HepG2 (cell line): ENCODE data around the gene TNFAIP3. TPM values are rescaled to one million over a fixed set of nuclear protein-coding genes. Genes with fewer than 3 reads are reported as not detected.

Experiments used
- CCDC6 ChIP-seq: sonication (generic); formaldehyde crosslinking; IDR thresholded peaks from 2 replicates; pipeline ENCODE4 v1.8.1; 2022; ENCODE audit warnings: mild to moderate bottlenecking, missing genetic modification reagents, moderate library complexity
- KLF11 ChIP-seq: IDR thresholded peaks from 2 replicates; pipeline ENCODE4 v1.6.1; 2016; ENCODE audit warnings: missing compliant biosample characterization
- PAX8 ChIP-seq: sonication (generic); formaldehyde crosslinking; IDR thresholded peaks from 2 replicates; pipeline ENCODE4 v1.8.0; 2022; ENCODE audit warnings: mild to moderate bottlenecking, missing genetic modification reagents, borderline replicate concordance
- RBM39 ChIP-seq: fragments of 200-400 bp; formaldehyde crosslinking; IDR thresholded peaks from one replicate; pipeline ENCODE4 v1.6.1; 2018; ENCODE audit warnings: antibody characterized with exemption, mild to moderate bottlenecking, low read depth, low read length; ENCODE audit not compliant: poor library complexity, severe bottlenecking
- XBP1 ChIP-seq: sonication (generic); formaldehyde crosslinking; IDR thresholded peaks from 2 replicates; pipeline ENCODE4 v1.5.0; 2020; ENCODE audit warnings: missing genetic modification reagents
- ZNF136 ChIP-seq: sonication (generic); formaldehyde crosslinking; IDR thresholded peaks from 2 replicates; pipeline ENCODE4 v1.8.1; 2022; ENCODE audit warnings: low read depth, mild to moderate bottlenecking, moderate library complexity, missing genetic modification reagents
- ZNF570 ChIP-seq: sonication (generic); formaldehyde crosslinking; IDR thresholded peaks from 2 replicates; pipeline ENCODE4 v1.4.0; 2020; ENCODE audit warnings: mild to moderate bottlenecking, missing genetic modification reagents, borderline replicate concordance
- ZNF7 ChIP-seq: IDR thresholded peaks from 2 replicates; pipeline ENCODE4 v1.6.1; 2016; ENCODE audit warnings: missing biosample characterization, missing genetic modification reagents
- ZSCAN9 ChIP-seq: IDR thresholded peaks from 2 replicates; pipeline ENCODE4 v1.6.1; 2016; ENCODE audit warnings: borderline replicate concordance
- polyA plus RNA-seq, 8 experiments: library from polyadenylated mRNA; depleted of rRNA in 3 of 8; stranded (reverse) in 7 of 8; unstranded in 1 of 8; fragments of >200 nt; fragmentation: Illumina TruSeq in 4 of 8; extraction: Trizol in 4 of 8; gene quantifications; 2 replicates each; pipeline versions ENCODE4 v1.2.1 to v1.2.3, GENCODE V29; 2011 to 2016; ENCODE audit warnings: low read depth in 4 of 8, missing spikeins in 1 of 8, mixed read lengths in 1 of 8; ENCODE audit not compliant: insufficient read depth in 1 of 8
- total RNA-seq, 5 experiments: library from RNA; depleted of rRNA; stranded (reverse); fragments of >200 nt; fragmentation: Illumina TruSeq; extraction: Trizol; gene quantifications; 2 replicates each; pipeline ENCODE4 v1.2.3, GENCODE V29; 2016; ENCODE audit warnings: low read depth in 1 of 5
- TF ChIP-seq, protein P1 (sequence below): sonication (generic); formaldehyde crosslinking; IDR thresholded peaks from 2 replicates; pipeline ENCODE4 v1.5.1; 2020; ENCODE audit warnings: missing genetic modification reagents, mild to moderate bottlenecking, borderline replicate concordance
- TF ChIP-seq, protein P2 (sequence below): sonication (generic); formaldehyde crosslinking; IDR thresholded peaks from 2 replicates; pipeline ENCODE4 v1.5.1; 2020; ENCODE audit warnings: mild to moderate bottlenecking, missing genetic modification reagents, borderline replicate concordance
- TF ChIP-seq, protein P3 (sequence below): sonication (generic); formaldehyde crosslinking; IDR thresholded peaks from 2 replicates; pipeline ENCODE4 v1.4.0; 2020; ENCODE audit warnings: mild to moderate bottlenecking, missing genetic modification reagents, borderline replicate concordance
- TF ChIP-seq, protein P4 (sequence below): sonication (generic); formaldehyde crosslinking; IDR thresholded peaks from 2 replicates; pipeline ENCODE4 v1.4.0; 2020; ENCODE audit warnings: missing genetic modification reagents
- TF ChIP-seq, protein P5 (sequence below): sonication (generic); formaldehyde crosslinking; IDR thresholded peaks from 2 replicates; pipeline ENCODE4 v1.5.0; 2020; ENCODE audit warnings: mild to moderate bottlenecking, missing genetic modification reagents

TNFAIP3 gene
- total and polyA plus RNA-seq, 2 of the 13 experiments (the other 11 are each of a cell fraction or from before 2014, with no cell fraction given), result 28.2 to 47.1 TPM

DNA sequence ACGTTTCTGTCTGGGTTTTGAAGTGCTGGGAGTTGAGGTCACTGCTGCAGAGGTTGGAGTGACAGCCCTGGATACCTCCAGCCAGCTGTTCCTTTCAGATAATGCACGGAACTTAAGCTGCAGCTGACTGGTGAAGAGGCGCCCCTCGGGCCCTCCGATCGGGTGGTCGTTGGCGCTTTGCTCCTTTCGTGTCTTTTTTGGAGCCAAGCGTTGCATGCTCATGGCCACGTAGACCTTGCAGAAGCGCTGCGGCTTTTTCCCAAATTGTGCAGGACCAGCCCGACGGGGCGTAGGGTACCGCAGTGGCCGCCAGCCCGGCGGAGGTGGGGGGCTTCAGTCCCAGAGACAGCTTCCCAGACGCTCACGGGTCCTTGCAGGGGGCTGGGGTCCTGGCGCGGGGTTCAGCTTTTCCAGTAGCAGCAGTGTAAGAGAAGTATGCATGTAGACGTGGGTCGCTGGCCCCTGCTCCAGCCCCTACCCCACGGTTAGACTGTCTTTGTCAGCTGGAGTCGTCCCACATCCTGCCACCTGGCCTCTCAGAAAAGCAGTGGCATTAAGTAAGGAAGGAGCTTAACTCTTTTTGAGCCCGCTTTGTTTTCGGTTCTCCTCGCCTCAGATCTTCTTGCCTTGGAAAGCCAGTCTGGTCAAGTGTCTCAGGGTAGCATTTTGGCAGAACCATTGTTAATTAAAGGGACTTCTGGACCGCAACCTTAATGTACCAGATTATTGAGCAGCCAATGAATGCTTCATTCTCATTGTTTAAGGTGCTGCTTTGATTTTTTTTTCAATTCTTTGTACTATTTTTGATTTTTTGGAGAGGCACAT is 838 bp downstream of the TNFAIP3 start (continued):
- TF ChIP-seq, protein P1, sequence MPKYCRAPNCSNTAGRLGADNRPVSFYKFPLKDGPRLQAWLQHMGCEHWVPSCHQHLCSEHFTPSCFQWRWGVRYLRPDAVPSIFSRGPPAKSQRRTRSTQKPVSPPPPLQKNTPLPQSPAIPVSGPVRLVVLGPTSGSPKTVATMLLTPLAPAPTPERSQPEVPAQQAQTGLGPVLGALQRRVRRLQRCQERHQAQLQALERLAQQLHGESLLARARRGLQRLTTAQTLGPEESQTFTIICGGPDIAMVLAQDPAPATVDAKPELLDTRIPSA, result no peak
- TF ChIP-seq, protein P2, sequence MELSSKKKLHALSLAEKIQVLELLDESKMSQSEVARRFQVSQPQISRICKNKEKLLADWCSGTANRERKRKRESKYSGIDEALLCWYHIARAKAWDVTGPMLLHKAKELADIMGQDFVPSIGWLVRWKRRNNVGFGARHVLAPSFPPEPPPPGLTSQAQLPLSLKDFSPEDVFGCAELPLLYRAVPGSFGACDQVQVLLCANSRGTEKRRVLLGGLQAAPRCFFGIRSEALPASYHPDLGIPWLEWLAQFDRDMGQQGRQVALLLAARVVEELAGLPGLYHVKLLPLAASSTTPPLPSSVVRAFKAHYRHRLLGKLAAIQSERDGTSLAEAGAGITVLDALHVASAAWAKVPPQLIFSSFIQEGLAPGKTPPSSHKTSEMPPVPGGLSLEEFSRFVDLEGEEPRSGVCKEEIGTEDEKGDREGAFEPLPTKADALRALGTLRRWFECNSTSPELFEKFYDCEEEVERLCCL (CRISPR knock-in tag), result 0 out of 2 replicates have a peak, but pooled peaks have one; percentile 30
- no peak; the same call in 1 of the 2 replicates for TF ChIP-seq KLF11 (CRISPR knock-in tag)
- TF ChIP-seq RBM39, result peak; percentile 75
- 0 out of 2 replicates have a peak, but pooled peaks have one; percentile 56 for TF ChIP-seq ZNF570 (CRISPR knock-in tag)
- TF ChIP-seq XBP1, result peak; percentile 25; the same call in 1 of the 2 replicates
- TF ChIP-seq, protein P3, sequence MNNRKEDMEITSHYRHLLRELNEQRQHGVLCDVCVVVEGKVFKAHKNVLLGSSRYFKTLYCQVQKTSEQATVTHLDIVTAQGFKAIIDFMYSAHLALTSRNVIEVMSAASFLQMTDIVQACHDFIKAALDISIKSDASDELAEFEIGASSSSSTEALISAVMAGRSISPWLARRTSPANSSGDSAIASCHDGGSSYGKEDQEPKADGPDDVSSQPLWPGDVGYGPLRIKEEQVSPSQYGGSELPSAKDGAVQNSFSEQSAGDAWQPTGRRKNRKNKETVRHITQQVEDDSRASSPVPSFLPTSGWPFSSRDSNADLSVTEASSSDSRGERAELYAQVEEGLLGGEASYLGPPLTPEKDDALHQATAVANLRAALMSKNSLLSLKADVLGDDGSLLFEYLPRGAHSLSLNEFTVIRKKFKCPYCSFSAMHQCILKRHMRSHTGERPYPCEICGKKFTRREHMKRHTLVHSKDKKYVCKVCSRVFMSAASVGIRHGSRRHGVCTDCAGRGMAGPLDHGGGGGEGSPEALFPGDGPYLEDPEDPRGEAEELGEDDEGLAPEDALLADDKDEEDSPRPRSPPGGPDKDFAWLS (CRISPR knock-in tag), result 0 out of 2 replicates have a peak, but pooled peaks have one; percentile 88
- 0 out of 2 replicates have a peak, but pooled peaks have one; percentile 65 for TF ChIP-seq PAX8
- no peak; the same call in 1 of the 2 replicates for TF ChIP-seq CCDC6
- TF ChIP-seq, protein P4, sequence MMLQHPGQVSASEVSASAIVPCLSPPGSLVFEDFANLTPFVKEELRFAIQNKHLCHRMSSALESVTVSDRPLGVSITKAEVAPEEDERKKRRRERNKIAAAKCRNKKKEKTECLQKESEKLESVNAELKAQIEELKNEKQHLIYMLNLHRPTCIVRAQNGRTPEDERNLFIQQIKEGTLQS (CRISPR knock-in tag), result no peak
- TF ChIP-seq, protein P5, sequence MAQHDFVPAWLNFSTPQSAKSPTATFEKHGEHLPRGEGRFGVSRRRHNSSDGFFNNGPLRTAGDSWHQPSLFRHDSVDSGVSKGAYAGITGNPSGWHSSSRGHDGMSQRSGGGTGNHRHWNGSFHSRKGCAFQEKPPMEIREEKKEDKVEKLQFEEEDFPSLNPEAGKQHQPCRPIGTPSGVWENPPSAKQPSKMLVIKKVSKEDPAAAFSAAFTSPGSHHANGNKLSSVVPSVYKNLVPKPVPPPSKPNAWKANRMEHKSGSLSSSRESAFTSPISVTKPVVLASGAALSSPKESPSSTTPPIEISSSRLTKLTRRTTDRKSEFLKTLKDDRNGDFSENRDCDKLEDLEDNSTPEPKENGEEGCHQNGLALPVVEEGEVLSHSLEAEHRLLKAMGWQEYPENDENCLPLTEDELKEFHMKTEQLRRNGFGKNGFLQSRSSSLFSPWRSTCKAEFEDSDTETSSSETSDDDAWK (CRISPR knock-in tag), result no peak
- TF ChIP-seq ZSCAN9, result no peak
- TF ChIP-seq ZNF136, result no peak
- TF ChIP-seq ZNF7 (CRISPR knock-in tag), result no peak
